Breast epithelium (tissue), 4 donors: ENCODE measurements around the gene TMEM106C. TPM values are rescaled to one million over a fixed set of nuclear protein-coding genes. Genes with fewer than 3 reads are reported as not detected.
A peak's percentile ranks its signal among the peaks of the same experiment; 100 is the strongest.

Source experiments
- DNase-seq, 2 donors: peaks; one replicate each; pipeline ENCODE4 v3.0.0-alpha.2; 2019; ENCODE audit warnings: low spot score in 2 of 2
- H3K27ac ChIP-seq, 2 donors: fragments of 200-600 bp; sonication (generic) in 1 of 2; one replicate each; pipeline ENCODE4 v1.5.1; 2016 to 2019; ENCODE audit warnings: mild to moderate bottlenecking in 1 of 2
- H3K27me3 ChIP-seq, 2 donors: fragments of 200-600 bp; sonication (generic) in 1 of 2; one replicate each; pipeline versions ENCODE4 v1.5.1 to v1.6.0; 2017 to 2019; ENCODE audit warnings: control low read depth in 1 of 2, mild to moderate bottlenecking in 1 of 2
- H3K36me3 ChIP-seq: fragments of 200-600 bp; one replicate; pipeline ENCODE4 v1.5.1; 2019
- H3K4me1 ChIP-seq, 2 donors: fragments of 200-600 bp; sonication (generic); one replicate each; pipeline ENCODE4 v1.5.1; 2016 to 2019; ENCODE audit warnings: control low read depth in 1 of 2
- H3K4me3 ChIP-seq, 3 donors: fragments of 200-600 bp; sonication (generic); 1 replicate in 2 of 3; 2 replicates in 1 of 3; pipeline ENCODE4 v1.5.1; 2016 to 2019; ENCODE audit warnings: mild to moderate bottlenecking in 3 of 3, moderate library complexity in 2 of 3
- H3K9me3 ChIP-seq, 2 donors: fragments of 200-600 bp; sonication (generic) in 1 of 2; one replicate each; pipeline ENCODE4 v1.5.1; 2016 to 2019; ENCODE audit warnings: control low read depth in 1 of 2
- CTCF ChIP-seq, 3 donors: fragments of 450-650 bp; IDR thresholded peaks; one replicate each; pipeline ENCODE4 v1.5.1; 2016 to 2017; ENCODE audit warnings: antibody characterized with exemption in 3 of 3, mild to moderate bottlenecking in 3 of 3, moderate library complexity in 3 of 3
- POLR2A ChIP-seq: fragments of 450-650 bp; IDR thresholded peaks from one replicate; pipeline ENCODE4 v1.6.1; 2016; ENCODE audit warnings: antibody characterized with exemption, mild to moderate bottlenecking, moderate library complexity
- POLR2AphosphoS5 ChIP-seq, 3 donors: sonication (generic); formaldehyde crosslinking; IDR thresholded peaks; one replicate each; pipeline ENCODE4 v1.6.1; 2017; ENCODE audit warnings: antibody characterized with exemption in 3 of 3
- intact Hi-C: fragments of 100-400 bp; cut with DNase I; formaldehyde crosslinking; loops from one replicate; pipeline ENCODE4 v1.15.1; 2023; ENCODE audit warnings: low total_unique reads
- total RNA-seq, 3 donors: library from RNA; depleted of rRNA; stranded (reverse); fragments of >200 nt; gene quantifications; one replicate each; pipeline ENCODE4 v1.1.0, GENCODE V29; 2016

Gene TMEM106C
- total RNA-seq, 3 donors from 2014 or later = 35.2 to 131 (median 73.4) TPM

DNA sequence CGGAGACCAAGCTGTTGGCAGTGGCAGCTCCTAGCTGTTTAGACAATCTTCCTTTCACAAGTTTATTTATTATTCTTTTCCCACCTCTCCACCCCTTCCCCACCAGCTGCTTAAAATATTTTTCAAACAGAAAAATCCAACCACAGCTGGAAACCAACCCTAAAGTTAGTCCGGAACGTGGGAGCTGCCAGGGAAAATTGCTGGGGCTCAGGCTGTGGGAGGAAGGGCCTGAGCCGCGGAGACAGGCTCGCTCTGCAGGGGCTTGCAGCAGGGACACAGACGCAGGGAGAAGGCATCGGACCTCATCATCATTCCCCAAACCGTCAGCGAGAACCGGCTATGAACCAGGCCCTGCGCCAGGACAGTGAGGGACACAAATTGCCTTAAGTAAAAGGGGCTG, 16.1 kb upstream of the TMEM106C start:
- no peak for DNase-seq
- TF ChIP-seq POLR2A (no peak), POLR2AphosphoS5 (IDR thresholded peaks at IDR 0.05) (no peak), CTCF (IDR thresholded peaks at IDR 0.05) (no peak)

DNA sequence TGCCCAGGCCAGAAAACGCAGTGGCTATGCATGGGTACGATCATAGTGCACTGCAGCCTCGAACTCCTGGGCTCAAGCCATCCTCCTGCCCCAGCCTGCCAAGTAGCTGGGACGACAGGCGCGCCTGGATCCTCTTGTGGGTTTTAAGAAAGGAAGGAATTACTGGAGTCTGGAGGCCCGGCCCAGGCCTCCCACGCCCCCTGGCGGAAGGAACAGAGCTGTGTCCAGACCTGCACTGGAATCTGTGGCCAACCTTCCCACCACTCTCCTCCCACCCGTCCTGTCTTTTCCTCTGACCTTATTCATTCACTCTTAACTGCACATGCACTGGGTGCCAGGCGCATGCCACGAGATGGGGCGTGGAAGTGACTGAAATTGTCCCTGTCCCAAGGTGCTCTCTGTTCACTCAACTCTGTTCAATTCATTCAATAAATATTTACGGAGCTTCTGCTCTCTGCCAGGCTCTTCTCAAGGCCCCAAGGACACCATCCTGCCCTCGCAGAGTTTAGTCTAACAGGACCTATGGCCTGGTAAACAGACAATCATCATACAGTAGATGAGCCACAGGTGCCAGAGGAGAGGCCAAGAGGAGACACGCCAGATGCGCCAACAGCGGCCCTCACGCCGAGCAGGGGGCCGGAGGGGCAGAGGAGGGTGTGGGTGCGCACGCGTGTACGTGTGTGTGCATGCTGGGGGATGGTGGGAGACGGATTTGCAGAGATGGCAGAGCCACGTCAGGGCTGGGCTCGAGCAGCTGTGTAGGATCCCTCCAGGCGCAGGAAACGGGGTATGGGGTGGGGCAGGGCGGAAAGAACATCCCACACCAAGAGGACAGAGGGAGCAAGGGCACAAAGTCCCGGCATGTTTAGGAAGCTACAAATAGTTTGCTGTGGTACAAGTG, 13.7 kb upstream of the TMEM106C start:
- Histone ChIP-seq H3K27ac (peak overlapping the region; percentile 55 to 60), H3K27me3 (no peaks in the 10 kb centered on the region), H3K9me3 (no peaks in the 10 kb centered on the region), H3K4me3 (no peak overlapping the region), H3K36me3 (no peaks in the 10 kb centered on the region), H3K4me1 (peaks cover 10 to 15% of the 10 kb centered on the region in 2 donors)
- DNase-seq = peak; percentile 83 to 85
- intact Hi-C loops = loop anchor here (10.0 kb wide), 1 partner anchor 45 kb away; the partner anchor contains the start of gene VDR
- peak in 2 of 3 donors; percentile 26 to 36 for TF ChIP-seq POLR2AphosphoS5 (IDR thresholded peaks at IDR 0.05)
- peak; percentile 69 to 91 (median 84) for TF ChIP-seq CTCF (IDR thresholded peaks at IDR 0.05)
- no peak for TF ChIP-seq POLR2A

More for the DNA sequence above, 16.1 kb upstream of the TMEM106C start:
- H3K27ac ChIP-seq = peak overlapping the region; percentile 59 to 71
- no peaks in the 10 kb centered on the region for H3K9me3 ChIP-seq
- peaks cover 10 to 15% of the 10 kb centered on the region in 2 donors for H3K4me1 ChIP-seq
- H3K27me3 ChIP-seq = no peaks in the 10 kb centered on the region
- intact Hi-C loops = no loop called here
- H3K4me3 ChIP-seq = peak overlapping the region in 1 of 3 donors; percentile 1
- H3K36me3 ChIP-seq = no peaks in the 10 kb centered on the region

DNA sequence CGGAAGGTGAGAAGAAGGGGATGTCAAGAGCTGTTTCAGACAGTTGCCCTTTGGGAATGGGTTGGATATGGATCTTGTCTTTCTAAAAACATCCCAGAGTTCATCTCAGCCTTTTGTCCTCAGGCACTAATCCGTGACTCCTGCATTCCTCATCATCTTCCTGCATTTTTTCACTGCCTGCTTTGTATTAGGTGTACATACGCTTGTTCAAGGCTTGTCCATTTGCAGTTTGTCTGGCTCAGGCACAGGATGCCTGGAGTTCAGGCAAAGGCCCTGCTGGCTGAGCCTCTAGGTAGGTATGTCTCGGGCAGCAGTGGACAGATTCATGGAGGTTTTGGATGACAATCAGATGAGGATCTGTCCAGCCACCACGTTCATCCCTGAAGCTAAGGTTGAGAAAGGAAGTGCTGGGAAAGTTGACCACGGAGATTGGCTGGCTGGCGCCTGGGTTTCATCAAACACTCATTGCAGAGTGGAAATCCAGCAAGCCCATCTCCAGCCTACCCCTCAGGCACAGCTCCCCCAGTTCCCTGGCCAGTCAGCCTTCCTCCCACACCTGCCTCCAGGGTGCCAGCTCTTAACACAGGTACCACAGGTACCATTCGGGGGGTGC, 12.4 kb upstream of the TMEM106C start:
- Histone ChIP-seq H3K9me3 (no peaks in the 10 kb centered on the region), H3K4me3 (no peak overlapping the region), H3K27ac (peak overlapping the region; percentile 48 to 52), H3K4me1 (peaks cover 10 to 11% of the 10 kb centered on the region in 2 donors), H3K27me3 (no peaks in the 10 kb centered on the region), H3K36me3 (no peaks in the 10 kb centered on the region)
- intact Hi-C loops = loop anchor here (10.0 kb wide), 1 partner anchor 46 kb away; the partner anchor contains the start of gene VDR
- no peak for TF ChIP-seq POLR2AphosphoS5 (IDR thresholded peaks at IDR 0.05)
- no peak for TF ChIP-seq POLR2A
- no peak for TF ChIP-seq CTCF (IDR thresholded peaks at IDR 0.05)
- DNase-seq = no peak

- DNase-seq = peak in 1 of 2 donors; percentile 14
- Histone ChIP-seq H3K4me3 (no peak overlapping the region), H3K27ac (no peak overlapping the region), H3K4me1 (no peaks in the 10 kb centered on the region), H3K9me3 (no peaks in the 10 kb centered on the region), H3K36me3 (no peaks in the 10 kb centered on the region), H3K27me3 (no peaks in the 10 kb centered on the region)
- intact Hi-C loops = loop anchor here (10.0 kb wide), 1 partner anchor 49 kb away; the partner anchor contains the start of gene VDR
- no peak for TF ChIP-seq POLR2A
- TF ChIP-seq POLR2AphosphoS5 (IDR thresholded peaks at IDR 0.05) = no peak
- no peak for TF ChIP-seq CTCF (IDR thresholded peaks at IDR 0.05)
Observed at GRCh38 chr12:47954058-47954457, 9.3 kb upstream of the TMEM106C start.
